Caco-2 (cell line): Measurements from ENCODE around the gene PRPF31. TPM values are rescaled to one million over a fixed set of nuclear protein-coding genes. Genes with fewer than 3 reads are reported as not detected.

Experiments
- BruUV-seq: library from RNA; stranded (reverse); fragments of 400-500 nt; replicated peaks from 2 replicates; lab custom pipeline; 2021; lab: Mats Ljungman, UMichigan
- CTCF ChIA-PET: fragments of 300-600 bp; sonication (Branson Sonifier 250); formaldehyde crosslinking; loops from one replicate; lab custom pipeline; 2022; ENCODE audit warnings: antibody characterized with exemption; lab: Charles Lee
- POLR2A ChIA-PET: fragments of 300-600 bp; sonication (Branson Sonifier 250); formaldehyde crosslinking; loops from one replicate; lab custom pipeline; 2022; ENCODE audit warnings: antibody characterized with exemption; lab: Charles Lee
- DNase-seq, 2 experiments: peaks; one replicate each; pipeline versions ENCODE4 v3.0.0 to v3.0.0-alpha.2; 2020 to 2022
- H3K27me3 ChIP-seq: replicated peaks from 2 replicates; pipeline ENCODE4 v1.6.0; 2011; ENCODE audit warnings: low read length; ENCODE audit not compliant: control insufficient read depth, insufficient read depth
- H3K36me3 ChIP-seq: 2 replicates; pipeline ENCODE4 v1.5.1; 2011; ENCODE audit warnings: low read length; ENCODE audit not compliant: control insufficient read depth, insufficient read depth
- H3K4me1 ChIP-seq: fragments of 250-450 bp; sonication (Bioruptor Pico); 2 replicates; pipeline ENCODE4 v1.5.1; 2020; ENCODE audit warnings: mild to moderate bottlenecking
- H3K4me3 ChIP-seq: 2 replicates; pipeline ENCODE4 v1.5.1; 2011; ENCODE audit warnings: low read depth, mild to moderate bottlenecking, control low read depth, low read length
- H3K9me3 ChIP-seq: fragments of 250-450 bp; sonication (Bioruptor Pico); 2 replicates; pipeline ENCODE4 v1.5.1; 2020; ENCODE audit warnings: mild to moderate bottlenecking, moderate library complexity
- H3K27ac Mint-ChIP-seq: one replicate; pipeline ENCODE4 v1.8.0; 2022; ENCODE audit warnings: mixed read lengths; ENCODE audit not compliant: unreplicated experiment
- H3K27me3 Mint-ChIP-seq: one replicate; pipeline ENCODE4 v1.8.0; 2022; ENCODE audit warnings: mixed read lengths; ENCODE audit not compliant: insufficient read depth, unreplicated experiment
- H3K36me3 Mint-ChIP-seq: one replicate; pipeline ENCODE4 v1.8.0; 2022; ENCODE audit warnings: mild to moderate bottlenecking, mixed read lengths; ENCODE audit not compliant: insufficient read depth, unreplicated experiment
- H3K4me1 Mint-ChIP-seq: one replicate; pipeline ENCODE4 v1.8.0; 2022; ENCODE audit warnings: low read depth, mixed read lengths; ENCODE audit not compliant: unreplicated experiment
- H3K4me3 Mint-ChIP-seq: one replicate; pipeline ENCODE4 v1.8.0; 2022; ENCODE audit warnings: mild to moderate bottlenecking, moderate library complexity, mixed read lengths; ENCODE audit not compliant: unreplicated experiment
- H3K9me3 Mint-ChIP-seq: one replicate; pipeline ENCODE4 v1.8.0; 2022; ENCODE audit warnings: mixed read lengths; ENCODE audit not compliant: unreplicated experiment
- CTCF ChIP-seq, 2 experiments: fragments of 200-600 bp in 1 of 2; IDR thresholded peaks; 1 replicate in 1 of 2; 2 replicates in 1 of 2; pipeline versions ENCODE4 v1.5.1 to v1.8.0; 2011 to 2022; ENCODE audit warnings: antibody characterized with exemption in 1 of 2, control low read depth in 1 of 2, inconsistent platforms in 1 of 2, low read depth in 1 of 2, low read length in 1 of 2, mild to moderate bottlenecking in 1 of 2, moderate library complexity in 1 of 2; ENCODE audit not compliant: insufficient read depth in 1 of 2, severe bottlenecking in 1 of 2, unreplicated experiment in 1 of 2
- intact Hi-C: fragments of 100-400 bp; cut with micrococcal nuclease; formaldehyde crosslinking; loops from one replicate; pipeline ENCODE4 v1.10.0; 2022; ENCODE audit not compliant: unreplicated experiment
- total RNA-seq: library from RNA; stranded (reverse); gene quantifications from 2 replicates; pipeline ENCODE4 v1.2.3, GENCODE V29; 2022

PRPF31 gene
- total RNA-seq, 1 experiment from 2014 or later = 99.0 TPM

DNA sequence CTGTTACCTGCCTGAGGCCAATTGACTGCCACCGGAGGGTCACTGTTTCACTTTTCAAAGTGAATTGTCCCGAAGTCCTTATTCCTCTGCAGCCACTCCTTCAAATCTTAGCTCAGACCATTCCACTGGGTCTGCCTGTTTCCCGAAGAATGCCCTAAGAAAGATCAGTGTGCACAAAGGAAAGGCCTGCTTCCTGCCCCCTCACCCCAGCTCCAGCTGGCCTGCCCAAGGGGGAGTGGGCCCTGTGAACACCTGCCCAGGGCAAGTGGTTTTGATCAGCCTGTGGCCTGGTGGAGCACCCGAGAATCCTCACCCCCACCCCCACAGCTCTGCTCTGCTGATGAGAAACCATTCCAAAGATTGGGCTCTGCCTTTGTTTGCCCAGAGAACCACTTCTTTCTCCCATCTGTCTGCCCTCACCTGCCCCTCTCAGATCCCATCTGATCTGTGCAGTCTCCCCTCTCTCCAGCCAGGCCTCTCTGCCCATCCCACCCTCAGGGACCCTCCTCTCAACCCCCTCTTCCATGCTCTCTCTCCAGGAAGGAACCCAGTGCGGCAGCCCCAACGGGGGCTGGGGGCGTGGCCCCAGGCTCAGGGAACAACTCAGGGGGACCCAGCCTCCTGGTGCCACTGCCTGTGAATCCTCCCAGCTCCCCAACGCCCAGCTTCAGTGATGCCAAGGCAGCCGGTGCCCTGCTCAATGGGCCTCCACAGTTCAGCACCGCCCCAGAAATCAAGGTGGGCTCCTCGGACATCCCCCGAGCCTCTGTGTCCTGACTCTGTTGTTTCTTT is 33.7 kb downstream of the PRPF31 start:
- no peak for TF ChIP-seq CTCF (IDR thresholded peaks at IDR 0.05; ENCODE audit: insufficient read depth in 1 of 2, low read depth in 1 of 2, low read length in 1 of 2, severe bottlenecking in 1 of 2, unreplicated experiment in 1 of 2)
- no TSS peak for BruUV-seq

GRCh38 chr19:54151362-54152035 is 35.9 kb downstream of the PRPF31 start:
- peak overlapping the region; percentile 36 for H3K27ac Mint-ChIP-seq
- H3K4me1 Mint-ChIP-seq = peaks cover under 1% of the 10 kb centered on the region

More for the DNA sequence above, 33.7 kb downstream of the PRPF31 start:
- ChIA-PET POLR2A (interaction anchor here (0.6 kb wide), 1 partner anchor 19 kb away, joined by 4 read pairs; no protein-coding TSS in a partner anchor), CTCF (no interaction called here)
- intact Hi-C loops = no loop called here
- peaks cover 16% of the 10 kb centered on the region for H3K36me3 ChIP-seq
- no peaks in the 10 kb centered on the region for H3K27me3 ChIP-seq
- no peaks in the 10 kb centered on the region for H3K9me3 ChIP-seq
- H3K36me3 Mint-ChIP-seq = peaks cover 90% of the 10 kb centered on the region
- DNase-seq = no peak
- no peaks in the 10 kb centered on the region for H3K27me3 Mint-ChIP-seq
- H3K27ac Mint-ChIP-seq = no peak overlapping the region
- no peaks in the 10 kb centered on the region for H3K9me3 Mint-ChIP-seq
- no peaks in the 10 kb centered on the region for H3K4me1 Mint-ChIP-seq
- H3K4me3 ChIP-seq = no peak overlapping the region
- H3K4me3 Mint-ChIP-seq = no peak overlapping the region
- H3K4me1 ChIP-seq = no peaks in the 10 kb centered on the region

More at GRCh38 chr19:54151362-54152035, 35.9 kb downstream of the PRPF31 start:
- intact Hi-C loops = no loop called here
- Mint-ChIP-seq H3K36me3 (peaks cover 94% of the 10 kb centered on the region), H3K4me3 (no peak overlapping the region), H3K27me3 (no peaks in the 10 kb centered on the region), H3K9me3 (no peaks in the 10 kb centered on the region)
- Histone ChIP-seq H3K36me3 (peaks cover 10% of the 10 kb centered on the region), H3K4me1 (peaks cover under 1% of the 10 kb centered on the region; the same call in 1 of the 2 replicates), H3K4me3 (no peak overlapping the region), H3K9me3 (no peaks in the 10 kb centered on the region), H3K27me3 (no peaks in the 10 kb centered on the region)
- CTCF ChIA-PET = interaction anchor here (2.1 kb wide), 1 partner anchor 14 kb away, joined by 5 read pairs; the partner anchor contains the start of gene CNOT3
- BruUV-seq = no TSS peak
- DNase-seq = no peak
- POLR2A ChIA-PET = no interaction called here
- no peak for TF ChIP-seq CTCF (IDR thresholded peaks at IDR 0.05; ENCODE audit: insufficient read depth in 1 of 2, low read depth in 1 of 2, low read length in 1 of 2, severe bottlenecking in 1 of 2, unreplicated experiment in 1 of 2)
